GM21381 (cell line): Measurements from ENCODE around the gene RIC3.

Source experiments
- ATAC-seq: cut with Tn5 transposase; IDR thresholded peaks from one replicate; pipeline ENCODE4 v1.9.1; 2021; ENCODE audit warnings: mild to moderate bottlenecking, moderate library complexity; ENCODE audit not compliant: unreplicated experiment

The RIC3 gene

GRCh38 chr11:8168485-8169257 lies at the start of gene RIC3:
TSS of gene RIC3 (minus strand) at chr11:8169025. CDS start at chr11:8168989, 36 bp downstream.
- ATAC-seq = no peak

GRCh38 chr11:8218409-8218808 lies 49.6 kb upstream of the RIC3 start:
- no peak for ATAC-seq

- ATAC-seq = no peak
These were observed 49.1 kb upstream of the RIC3 start for GRCh38 chr11:8217926-8218325.

GRCh38 chr11:8217136-8217535 lies 48.3 kb upstream of the RIC3 start:
- no peak for ATAC-seq

GRCh38 chr11:8213376-8213775 lies 44.6 kb upstream of the RIC3 start:
- no peak for ATAC-seq

- ATAC-seq = no peak
These were observed 40.5 kb upstream of the RIC3 start for GRCh38 chr11:8209208-8209807.

GRCh38 chr11:8207080-8208000 lies 38.5 kb upstream of the RIC3 start:
- ATAC-seq = no peak

- ATAC-seq = no peak
These were observed 37.6 kb upstream of the RIC3 start for GRCh38 chr11:8206251-8207079.

- no peak for ATAC-seq
These were observed 36.7 kb upstream of the RIC3 start for GRCh38 chr11:8205566-8205965.

- no peak for ATAC-seq
These were observed 35.8 kb upstream of the RIC3 start for GRCh38 chr11:8204596-8204995.

GRCh38 chr11:8204025-8204424 lies 35.2 kb upstream of the RIC3 start:
- ATAC-seq = no peak

GRCh38 chr11:8203414-8203715 lies 34.5 kb upstream of the RIC3 start:
- ATAC-seq = no peak

GRCh38 chr11:8202516-8203413 lies 33.9 kb upstream of the RIC3 start:
- ATAC-seq = no peak

GRCh38 chr11:8201644-8202365 lies 33.0 kb upstream of the RIC3 start:
- ATAC-seq = no peak

- no peak for ATAC-seq
These were observed 30.9 kb upstream of the RIC3 start for GRCh38 chr11:8199676-8200075.

- no peak for ATAC-seq
These were observed 27.9 kb upstream of the RIC3 start for GRCh38 chr11:8196749-8197148.

- ATAC-seq = no peak
These were observed 26.1 kb upstream of the RIC3 start for GRCh38 chr11:8194956-8195355.

GRCh38 chr11:8192896-8193209 lies 24.0 kb upstream of the RIC3 start:
- ATAC-seq = no peak
